HepG2 (cell line): ENCODE results near the gene MFAP4. TPM values are rescaled to one million over a fixed set of nuclear protein-coding genes. Genes with fewer than 3 reads are reported as not detected.

Experiments used
- ASH2L ChIP-seq: fragments of 300-600, 200-600 bp; sonication (generic); IDR thresholded peaks from 2 replicates; pipeline ENCODE4 v1.7.0; 2017; ENCODE audit warnings: low read depth, mild to moderate bottlenecking, moderate library complexity, mixed read lengths, low read length; ENCODE audit not compliant: insufficient read length
- ATF7 ChIP-seq, 2 experiments: fragments of 450-650 bp in 1 of 2; sonication (generic) in 1 of 2; formaldehyde crosslinking in 1 of 2; IDR thresholded peaks; 2 replicates each; pipeline versions ENCODE4 v1.4.0 to v1.6.1; 2016 to 2020; ENCODE audit warnings: antibody characterized with exemption in 1 of 2, mild to moderate bottlenecking in 1 of 2, missing genetic modification reagents in 1 of 2
- CCAR2 ChIP-seq: fragments of 200-400 bp; formaldehyde crosslinking; optimal IDR thresholded peaks from 2 replicates; pipeline ENCODE3; 2018; ENCODE audit warnings: low read depth, mild to moderate bottlenecking, low read length, moderate library complexity
- CCDC6 ChIP-seq: sonication (generic); formaldehyde crosslinking; IDR thresholded peaks from 2 replicates; pipeline ENCODE4 v1.8.1; 2022; ENCODE audit warnings: mild to moderate bottlenecking, missing genetic modification reagents, moderate library complexity
- CSRNP1 ChIP-seq: sonication (generic); formaldehyde crosslinking; IDR thresholded peaks from 2 replicates; pipeline ENCODE4 v1.8.1; 2023; ENCODE audit warnings: mild to moderate bottlenecking, missing genetic modification reagents
- FOXP1 ChIP-seq, 2 experiments: fragments of 450-650 bp in 1 of 2; IDR thresholded peaks; 2 replicates each; pipeline ENCODE4 v1.6.1; 2017 to 2018; ENCODE audit warnings: antibody characterized with exemption in 1 of 2
- HOMEZ ChIP-seq: IDR thresholded peaks from 2 replicates; pipeline ENCODE4 v1.6.1; 2016; ENCODE audit warnings: low read depth
- KDM2A ChIP-seq: sonication (generic); formaldehyde crosslinking; IDR thresholded peaks from 2 replicates; pipeline ENCODE4 v1.4.0; 2020; ENCODE audit warnings: low read depth, missing genetic modification reagents, borderline replicate concordance
- KDM6A ChIP-seq: IDR thresholded peaks from 2 replicates; pipeline ENCODE4 v1.6.1; 2016; ENCODE audit warnings: low read depth
- MIXL1 ChIP-seq: IDR thresholded peaks from 2 replicates; pipeline ENCODE4 v1.6.1; 2016
- MTA1 ChIP-seq: sonication (generic); formaldehyde crosslinking; IDR thresholded peaks from 2 replicates; pipeline ENCODE4 v1.4.0; 2020; ENCODE audit warnings: missing genetic modification reagents, mild to moderate bottlenecking, borderline replicate concordance
- PRDM10 ChIP-seq: sonication (generic); formaldehyde crosslinking; IDR thresholded peaks from 2 replicates; pipeline ENCODE4 v1.4.0; 2020; ENCODE audit warnings: low read depth, missing genetic modification reagents
- RFXANK ChIP-seq: IDR thresholded peaks from 2 replicates; pipeline ENCODE4 v1.6.1; 2016
- SAP130 ChIP-seq: IDR thresholded peaks from 2 replicates; pipeline ENCODE4 v1.6.1; 2016; ENCODE audit warnings: low read depth
- SP140L ChIP-seq: sonication (generic); formaldehyde crosslinking; IDR thresholded peaks from 2 replicates; pipeline ENCODE4 v1.4.0; 2020; ENCODE audit warnings: missing genetic modification reagents, borderline replicate concordance
- SP5 ChIP-seq: IDR thresholded peaks from 2 replicates; pipeline ENCODE4 v1.6.1; 2016; ENCODE audit warnings: low read depth, borderline replicate concordance
- STAG1 ChIP-seq: sonication (generic); formaldehyde crosslinking; IDR thresholded peaks from 2 replicates; pipeline ENCODE4 v1.4.0; 2020; ENCODE audit warnings: missing genetic modification reagents
- THYN1 ChIP-seq: sonication (generic); formaldehyde crosslinking; IDR thresholded peaks from 2 replicates; pipeline ENCODE4 v1.8.1; 2023; ENCODE audit warnings: low read depth, mild to moderate bottlenecking, moderate library complexity, missing genetic modification reagents, borderline replicate concordance
- ZMYM4 ChIP-seq: sonication (generic); formaldehyde crosslinking; IDR thresholded peaks from 2 replicates; pipeline ENCODE4 v1.8.1; 2023; ENCODE audit warnings: mild to moderate bottlenecking, missing genetic modification reagents
- ZNF547 ChIP-seq: sonication (generic); formaldehyde crosslinking; IDR thresholded peaks from 2 replicates; pipeline ENCODE4 v1.5.1; 2020; ENCODE audit warnings: mild to moderate bottlenecking, missing genetic modification reagents
- ZNF775 ChIP-seq: sonication (generic); formaldehyde crosslinking; IDR thresholded peaks from 2 replicates; pipeline ENCODE4 v1.4.0; 2020; ENCODE audit warnings: missing genetic modification reagents, mild to moderate bottlenecking, moderate library complexity, borderline replicate concordance
- ZSCAN30 ChIP-seq: sonication (generic); formaldehyde crosslinking; IDR thresholded peaks from 2 replicates; pipeline ENCODE4 v1.5.0; 2020; ENCODE audit warnings: mild to moderate bottlenecking, missing genetic modification reagents
- polyA plus RNA-seq, 8 experiments: library from polyadenylated mRNA; depleted of rRNA in 3 of 8; stranded (reverse) in 7 of 8; unstranded in 1 of 8; fragments of >200 nt; fragmentation: Illumina TruSeq in 4 of 8; extraction: Trizol in 4 of 8; gene quantifications; 2 replicates each; pipeline versions ENCODE4 v1.2.1 to v1.2.3, GENCODE V29; 2011 to 2016; ENCODE audit warnings: low read depth in 4 of 8, missing spikeins in 1 of 8, mixed read lengths in 1 of 8; ENCODE audit not compliant: insufficient read depth in 1 of 8
- total RNA-seq, 5 experiments: library from RNA; depleted of rRNA; stranded (reverse); fragments of >200 nt; fragmentation: Illumina TruSeq; extraction: Trizol; gene quantifications; 2 replicates each; pipeline ENCODE4 v1.2.3, GENCODE V29; 2016; ENCODE audit warnings: low read depth in 1 of 5

MFAP4 gene
- total and polyA plus RNA-seq, 2 of the 13 experiments (the other 11 are each of a cell fraction or from before 2014, with no cell fraction given) = 0.08 TPM; not detected in 1

- TF ChIP-seq CSRNP1 (CRISPR knock-in tag) = 0 out of 2 replicates have a peak, but pooled peaks have one; percentile 65
- TF ChIP-seq ZNF547 = peak; percentile 77; the same call in 1 of the 2 replicates
- peak; percentile 10; the same call in 1 of the 2 replicates for TF ChIP-seq MIXL1 (CRISPR knock-in tag)
- TF ChIP-seq CCAR2 = no peak
- peak; percentile 89 for TF ChIP-seq ASH2L
- TF ChIP-seq THYN1 (CRISPR knock-in tag) = no peak
- TF ChIP-seq MTA1 = peak; percentile 71; the same call in 1 of the 2 replicates
- no peak for TF ChIP-seq RFXANK
- no peak for TF ChIP-seq ZNF775
- peak; percentile 70; the same call in 1 of the 2 replicates for TF ChIP-seq SP5 (CRISPR knock-in tag)
- TF ChIP-seq SAP130 (CRISPR knock-in tag) = peak; percentile 66
- TF ChIP-seq STAG1 = peak; percentile 60
- peak; percentile 48; the same call in 1 of the 2 replicates for TF ChIP-seq HOMEZ (CRISPR knock-in tag)
- no peak for TF ChIP-seq FOXP1 (IDR thresholded peaks at IDR 0.05)
- peak; percentile 18; the same call in 1 of the 2 replicates for TF ChIP-seq FOXP1 (CRISPR knock-in tag; IDR thresholded peaks at IDR 0.05)
- peak; percentile 86 for TF ChIP-seq KDM2A
- peak; percentile 93; the same call in 1 of the 2 replicates for TF ChIP-seq CCDC6 (CRISPR knock-in tag)
- TF ChIP-seq SP140L (CRISPR knock-in tag) = peak; percentile 60
- TF ChIP-seq PRDM10 = peak; percentile 93
- peak; percentile 70 for TF ChIP-seq KDM6A
- peak; percentile 74 for TF ChIP-seq ZMYM4 (CRISPR knock-in tag)
- TF ChIP-seq ZSCAN30 (CRISPR knock-in tag) = no peak
- peak; percentile 35 for TF ChIP-seq ATF7 (IDR thresholded peaks at IDR 0.05)
- TF ChIP-seq ATF7 (CRISPR knock-in tag; IDR thresholded peaks at IDR 0.05) = no peak
Measured at GRCh38 chr17:19338031-19338990, 48.7 kb downstream of the MFAP4 start (continued).
